ENCODE measurements around the gene MEGF10. TPM values are rescaled to one million over a fixed set of nuclear protein-coding genes. Genes with fewer than 3 reads are reported as not detected.
"Not testable (repeated sequence)": the region's sequence is repeated elsewhere in the genome, so short reads cannot be mapped to it uniquely, and the experiment has no call there.

Gene MEGF10
- total RNA-seq, 3 donors from 2014 or later: 0.70 to 4.9 (median 0.81) TPM

- no peaks in the 10 kb centered on the region for H3K36me3 ChIP-seq (ENCODE audit: low read depth)
- ATAC-seq (no peak), DNase-seq (no peak)
- TF ChIP-seq, protein P1, sequence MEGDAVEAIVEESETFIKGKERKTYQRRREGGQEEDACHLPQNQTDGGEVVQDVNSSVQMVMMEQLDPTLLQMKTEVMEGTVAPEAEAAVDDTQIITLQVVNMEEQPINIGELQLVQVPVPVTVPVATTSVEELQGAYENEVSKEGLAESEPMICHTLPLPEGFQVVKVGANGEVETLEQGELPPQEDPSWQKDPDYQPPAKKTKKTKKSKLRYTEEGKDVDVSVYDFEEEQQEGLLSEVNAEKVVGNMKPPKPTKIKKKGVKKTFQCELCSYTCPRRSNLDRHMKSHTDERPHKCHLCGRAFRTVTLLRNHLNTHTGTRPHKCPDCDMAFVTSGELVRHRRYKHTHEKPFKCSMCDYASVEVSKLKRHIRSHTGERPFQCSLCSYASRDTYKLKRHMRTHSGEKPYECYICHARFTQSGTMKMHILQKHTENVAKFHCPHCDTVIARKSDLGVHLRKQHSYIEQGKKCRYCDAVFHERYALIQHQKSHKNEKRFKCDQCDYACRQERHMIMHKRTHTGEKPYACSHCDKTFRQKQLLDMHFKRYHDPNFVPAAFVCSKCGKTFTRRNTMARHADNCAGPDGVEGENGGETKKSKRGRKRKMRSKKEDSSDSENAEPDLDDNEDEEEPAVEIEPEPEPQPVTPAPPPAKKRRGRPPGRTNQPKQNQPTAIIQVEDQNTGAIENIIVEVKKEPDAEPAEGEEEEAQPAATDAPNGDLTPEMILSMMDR (IDR thresholded peaks at IDR 0.05): no peak
- H3K4me3 ChIP-seq: no peak overlapping the region
- no peaks in the 10 kb centered on the region for H3K4me1 ChIP-seq (ENCODE audit: low read depth)
- intact Hi-C loops (cut with DNase I, micrococcal nuclease): no loop called here
- H3K9me3 ChIP-seq: no peaks in the 10 kb centered on the region
These were observed 14.9 kb downstream of the MEGF10 start for GRCh38 chr5:127305493-127305892.

DNA sequence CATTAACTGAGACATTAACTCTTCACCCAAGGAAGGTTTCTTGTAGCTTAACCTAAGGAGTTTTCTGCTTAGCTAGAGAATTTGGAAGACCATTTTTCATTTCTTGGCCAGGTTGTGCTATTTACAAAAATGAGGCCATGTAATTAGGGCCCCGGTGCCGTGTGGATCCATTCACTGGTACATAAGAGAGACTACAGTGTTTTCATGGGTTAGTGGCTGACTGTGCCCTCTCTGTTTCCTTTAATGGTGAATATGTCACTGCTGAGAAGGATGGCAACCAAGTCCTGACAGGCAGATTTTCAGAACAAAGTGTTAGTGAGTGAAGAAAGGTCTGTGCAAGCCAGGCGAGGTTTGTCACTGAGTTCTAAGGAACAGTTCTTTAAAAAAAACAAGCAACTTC lies 15.4 kb downstream of the MEGF10 start:
- Histone ChIP-seq H3K4me3 (no peak overlapping the region), H3K9me3 (no peaks in the 10 kb centered on the region), H3K36me3 (ENCODE audit: low read depth) (no peaks in the 10 kb centered on the region), H3K4me1 (ENCODE audit: low read depth) (no peaks in the 10 kb centered on the region)
- ATAC-seq: no peak
- intact Hi-C loops (cut with DNase I, micrococcal nuclease): no loop called here
- no peak for DNase-seq
- TF ChIP-seq, protein P1 (IDR thresholded peaks at IDR 0.05): no peak

GRCh38 chr5:127306647-127307046 lies 16.1 kb downstream of the MEGF10 start:
- no peak for DNase-seq
- intact Hi-C loops (cut with DNase I, micrococcal nuclease): no loop called here
- Histone ChIP-seq H3K36me3 (ENCODE audit: low read depth) (no peaks in the 10 kb centered on the region), H3K9me3 (no peaks in the 10 kb centered on the region), H3K4me3 (no peak overlapping the region), H3K4me1 (ENCODE audit: low read depth) (no peaks in the 10 kb centered on the region)
- TF ChIP-seq, protein P1 (IDR thresholded peaks at IDR 0.05): no peak
- no peak for ATAC-seq

GRCh38 chr5:127307868-127308267 lies 17.3 kb downstream of the MEGF10 start:
- H3K4me3 ChIP-seq: no peak overlapping the region
- no peaks in the 10 kb centered on the region for H3K9me3 ChIP-seq
- no peaks in the 10 kb centered on the region for H3K4me1 ChIP-seq (ENCODE audit: low read depth)
- intact Hi-C loops (cut with DNase I, micrococcal nuclease): no loop called here
- DNase-seq: no peak
- TF ChIP-seq, protein P1 (IDR thresholded peaks at IDR 0.05): no peak
- ATAC-seq: no peak
- no peaks in the 10 kb centered on the region for H3K36me3 ChIP-seq (ENCODE audit: low read depth)

DNA sequence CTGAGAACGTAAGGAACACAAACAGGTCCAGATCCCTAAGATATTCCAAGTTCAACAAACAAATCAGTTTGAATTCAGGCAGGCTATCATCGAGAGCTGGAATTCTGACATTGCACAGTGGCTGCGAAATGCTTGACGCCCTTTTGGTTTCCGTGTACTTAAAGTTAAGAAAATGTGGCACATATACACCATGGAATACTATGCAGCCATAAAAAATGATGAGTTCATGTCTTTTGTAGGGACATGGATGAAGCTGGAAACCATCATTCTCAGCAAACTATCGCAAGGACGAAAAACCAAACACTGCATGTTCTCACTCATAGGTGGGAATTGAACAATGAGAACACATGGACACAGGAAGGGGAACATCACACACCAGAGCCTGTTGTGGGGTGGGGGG lies 17.7 kb downstream of the MEGF10 start:
- DNase-seq; intact Hi-C loops (cut with DNase I, micrococcal nuclease); ATAC-seq; H3K4me3 ChIP-seq; H3K4me1 ChIP-seq (ENCODE audit: low read depth); H3K9me3 ChIP-seq; H3K36me3 ChIP-seq (ENCODE audit: low read depth): not testable (repeated sequence)

DNA sequence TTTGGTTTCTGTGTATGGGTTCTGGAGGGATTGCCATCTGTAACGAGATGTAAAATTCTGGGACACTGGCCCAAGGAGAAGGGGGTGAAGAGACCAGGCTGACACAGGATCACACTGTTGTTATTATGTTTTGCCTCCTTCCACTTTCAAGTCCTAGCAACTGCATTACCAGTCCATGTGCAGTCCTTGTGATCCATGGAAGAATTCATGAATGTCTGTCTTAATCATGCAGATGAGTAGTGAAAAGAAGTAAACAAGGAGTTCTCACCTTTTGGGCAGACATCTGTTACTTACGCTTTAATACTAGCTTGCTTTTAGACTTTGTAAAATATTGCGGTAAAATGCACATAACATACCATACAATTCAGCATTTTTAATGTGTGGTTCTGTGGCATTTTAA lies 18.3 kb downstream of the MEGF10 start:
- no peaks in the 10 kb centered on the region for H3K36me3 ChIP-seq (ENCODE audit: low read depth)
- peaks cover 5% of the 10 kb centered on the region for H3K4me1 ChIP-seq (ENCODE audit: low read depth)
- no peaks in the 10 kb centered on the region for H3K9me3 ChIP-seq
- DNase-seq (no peak), ATAC-seq (no peak)
- intact Hi-C loops (cut with DNase I, micrococcal nuclease): no loop called here
- TF ChIP-seq, protein P1 (IDR thresholded peaks at IDR 0.05): no peak
- no peak overlapping the region for H3K4me3 ChIP-seq

Measured in mucosa of descending colon (tissue), 3 donors.